PFSK-1 (cell line): ENCODE results near the gene BABAM2.

Source experiments
- FOXP2 ChIP-seq: optimal IDR thresholded peaks from 2 replicates; pipeline ENCODE3; 2011; ENCODE audit warnings: borderline replicate concordance, control low read depth, inconsistent platforms; ENCODE audit not compliant: insufficient read depth; ENCODE audit errors: extremely low read length, extremely low read depth
- POLR2AphosphoS5 ChIP-seq: IDR thresholded peaks from 2 replicates; pipeline ENCODE4 v1.6.1; 2012; ENCODE audit warnings: low read depth, mild to moderate bottlenecking, control low read depth, low read length, moderate library complexity
- REST ChIP-seq, 2 experiments: IDR thresholded peaks; 2 replicates each; pipeline versions ENCODE4 v1.6.1 to v1.8.0; 2011 to 2012; ENCODE audit warnings: low read depth in 2 of 2, low read length in 2 of 2, control low read depth in 1 of 2, inconsistent platforms in 1 of 2, mild to moderate bottlenecking in 1 of 2, moderate library complexity in 1 of 2; ENCODE audit not compliant: insufficient read depth in 1 of 2
- SIN3A ChIP-seq: IDR thresholded peaks from 2 replicates; pipeline ENCODE4 v1.6.1; 2012; ENCODE audit warnings: mild to moderate bottlenecking, low read length, moderate library complexity, borderline replicate concordance; ENCODE audit not compliant: insufficient read depth
- TAF1 ChIP-seq: IDR thresholded peaks from 2 replicates; pipeline ENCODE4 v1.6.1; 2012; ENCODE audit warnings: low read length, control low read depth, borderline replicate concordance; ENCODE audit not compliant: insufficient read depth

BABAM2 gene

GRCh38 chr2:28358668-28359201, 468.2 kb downstream of the BABAM2 start:
- TF ChIP-seq SIN3A = no peak
- no peak for TF ChIP-seq FOXP2
- no peak for TF ChIP-seq TAF1

- TF ChIP-seq FOXP2 (no peak), POLR2AphosphoS5 (no peak), REST (IDR thresholded peaks at IDR 0.05; ENCODE audit: insufficient read depth in 1 of 2, low read depth in 2 of 2, low read length in 2 of 2) (no peak), TAF1 (no peak), SIN3A (no peak)
Observed at GRCh38 chr2:28359222-28360057, 468.9 kb downstream of the BABAM2 start.

- TF ChIP-seq TAF1 = no peak
- TF ChIP-seq REST (IDR thresholded peaks at IDR 0.05; ENCODE audit: insufficient read depth in 1 of 2, low read depth in 2 of 2, low read length in 2 of 2) = no peak
- TF ChIP-seq POLR2AphosphoS5 = no peak
- TF ChIP-seq SIN3A = no peak
- no peak for TF ChIP-seq FOXP2
Observed at GRCh38 chr2:28360058-28360717, 469.7 kb downstream of the BABAM2 start.

GRCh38 chr2:28360718-28361293, 470.3 kb downstream of the BABAM2 start:
- TF ChIP-seq SIN3A (no peak), POLR2AphosphoS5 (no peak), FOXP2 (no peak), REST (IDR thresholded peaks at IDR 0.05; ENCODE audit: insufficient read depth in 1 of 2, low read depth in 2 of 2, low read length in 2 of 2) (no peak), TAF1 (no peak)

- TF ChIP-seq SIN3A (no peak), TAF1 (no peak), POLR2AphosphoS5 (no peak), FOXP2 (no peak), REST (IDR thresholded peaks at IDR 0.05; ENCODE audit: insufficient read depth in 1 of 2, low read depth in 2 of 2, low read length in 2 of 2) (no peak)
Observed at GRCh38 chr2:28361991-28362710, 471.6 kb downstream of the BABAM2 start.
